22Rv1 (cell line): Measurements from ENCODE around the gene EIF5AL1.
"Not testable (repeated sequence)": the region's sequence is repeated elsewhere in the genome, so short reads cannot be mapped to it uniquely, and the experiment has no call there.

Source experiments
- ZFX ChIP-seq: fragments of 450-650 bp; IDR thresholded peaks from 2 replicates; pipeline ENCODE4 v1.6.1; 2017; ENCODE audit warnings: antibody characterized with exemption, borderline replicate concordance
- TF ChIP-seq, protein P1 (sequence below): fragments of 450-650 bp; IDR thresholded peaks from 2 replicates; pipeline ENCODE4 v1.5.1; 2017; ENCODE audit warnings: mild to moderate bottlenecking

GRCh38 chr10:79547128-79547527 is 34.8 kb downstream of the EIF5AL1 start:
- TF ChIP-seq, protein P1, sequence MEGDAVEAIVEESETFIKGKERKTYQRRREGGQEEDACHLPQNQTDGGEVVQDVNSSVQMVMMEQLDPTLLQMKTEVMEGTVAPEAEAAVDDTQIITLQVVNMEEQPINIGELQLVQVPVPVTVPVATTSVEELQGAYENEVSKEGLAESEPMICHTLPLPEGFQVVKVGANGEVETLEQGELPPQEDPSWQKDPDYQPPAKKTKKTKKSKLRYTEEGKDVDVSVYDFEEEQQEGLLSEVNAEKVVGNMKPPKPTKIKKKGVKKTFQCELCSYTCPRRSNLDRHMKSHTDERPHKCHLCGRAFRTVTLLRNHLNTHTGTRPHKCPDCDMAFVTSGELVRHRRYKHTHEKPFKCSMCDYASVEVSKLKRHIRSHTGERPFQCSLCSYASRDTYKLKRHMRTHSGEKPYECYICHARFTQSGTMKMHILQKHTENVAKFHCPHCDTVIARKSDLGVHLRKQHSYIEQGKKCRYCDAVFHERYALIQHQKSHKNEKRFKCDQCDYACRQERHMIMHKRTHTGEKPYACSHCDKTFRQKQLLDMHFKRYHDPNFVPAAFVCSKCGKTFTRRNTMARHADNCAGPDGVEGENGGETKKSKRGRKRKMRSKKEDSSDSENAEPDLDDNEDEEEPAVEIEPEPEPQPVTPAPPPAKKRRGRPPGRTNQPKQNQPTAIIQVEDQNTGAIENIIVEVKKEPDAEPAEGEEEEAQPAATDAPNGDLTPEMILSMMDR, result not testable (repeated sequence)
- not testable (repeated sequence) for TF ChIP-seq ZFX
